K562 (cell line): ENCODE results near the gene EIF4G2. TPM values are rescaled to one million over a fixed set of nuclear protein-coding genes. Genes with fewer than 3 reads are reported as not detected.

Experiments
- AFF4 ChIP-seq: sonication (generic); formaldehyde crosslinking; IDR thresholded peaks from 2 replicates; pipeline ENCODE4 v1.8.0; 2023; ENCODE audit warnings: mild to moderate bottlenecking, missing genetic modification reagents
- ARHGAP35 ChIP-seq: fragments of 450-650 bp; IDR thresholded peaks from 2 replicates; pipeline ENCODE4 v1.6.1; 2018; ENCODE audit not compliant: partially characterized antibody
- CBX8 ChIP-seq: fragments of 200-600 bp; sonication (generic); IDR thresholded peaks from 2 replicates; pipeline ENCODE4 v1.6.1; 2012; ENCODE audit warnings: borderline replicate concordance, mixed run types, low read depth, mild to moderate bottlenecking, moderate library complexity, mixed read lengths, low read length, control low read depth, inconsistent platforms; ENCODE audit not compliant: poor library complexity, severe bottlenecking; ENCODE audit errors: extremely low read depth
- CHD1 ChIP-seq: fragments of 200-600 bp; sonication (generic); IDR thresholded peaks from one replicate; pipeline ENCODE4 v1.6.1; 2012; ENCODE audit warnings: mild to moderate bottlenecking, moderate library complexity, low read length, inconsistent platforms
- E2F8 ChIP-seq: fragments of 450-650 bp; IDR thresholded peaks from 2 replicates; pipeline ENCODE4 v1.7.1; 2018; ENCODE audit warnings: mild to moderate bottlenecking, low read depth; ENCODE audit not compliant: partially characterized antibody
- EP400 ChIP-seq: fragments of 450-650 bp; IDR thresholded peaks from 2 replicates; pipeline ENCODE4 v1.6.1; 2017; ENCODE audit warnings: antibody characterized with exemption, mild to moderate bottlenecking, moderate library complexity
- ETV1 ChIP-seq: fragments of 450-650 bp; conservative IDR thresholded peaks from 2 replicates; pipeline ENCODE4 v1.6.1; 2016; ENCODE audit warnings: missing genetic modification characterization, control low read depth, low read depth, missing compliant biosample characterization
- FOXJ2 ChIP-seq: fragments of 200-800 bp; sonication (Bioruptor generic); IDR thresholded peaks from 2 replicates; pipeline ENCODE4 v1.6.1; 2016; ENCODE audit warnings: missing genetic modification characterization, missing compliant biosample characterization
- HES1 ChIP-seq: fragments of 450-650 bp; IDR thresholded peaks from 2 replicates; pipeline ENCODE4 v1.6.1; 2016; ENCODE audit warnings: low read depth, mild to moderate bottlenecking, moderate library complexity
- HMG20B ChIP-seq: fragments of 250-450 bp; sonication (Bioruptor Pico); IDR thresholded peaks from 2 replicates; pipeline ENCODE4 v1.5.0; 2021; ENCODE audit warnings: mild to moderate bottlenecking
- NFIX ChIP-seq: fragments of 250-450 bp; sonication (Bioruptor Pico); IDR thresholded peaks from 2 replicates; pipeline ENCODE4 v1.4.0; 2020; ENCODE audit warnings: low read depth, mild to moderate bottlenecking, moderate library complexity
- RB1 ChIP-seq: fragments of 450-650 bp; IDR thresholded peaks from 2 replicates; pipeline ENCODE4 v1.6.1; 2017; ENCODE audit warnings: low read depth, mild to moderate bottlenecking
- RHOXF2B ChIP-seq: fragments of 250-450 bp; sonication (Bioruptor Pico); conservative IDR thresholded peaks from 2 replicates; pipeline ENCODE4 v1.5.1; 2021
- SREBF2 ChIP-seq: sonication (generic); formaldehyde crosslinking; IDR thresholded peaks from 2 replicates; pipeline ENCODE4 v1.4.0; 2020; ENCODE audit warnings: mild to moderate bottlenecking, missing genetic modification reagents
- USF1 ChIP-seq: sonication (generic); formaldehyde crosslinking; IDR thresholded peaks from 2 replicates; pipeline ENCODE4 v1.9.0; 2022; ENCODE audit warnings: mild to moderate bottlenecking, missing genetic modification reagents
- ZNF436 ChIP-seq: fragments of 250-450, 450-650 bp; sonication (Bioruptor Pico); formaldehyde crosslinking; IDR thresholded peaks from 2 replicates; pipeline ENCODE4 v1.7.0; 2020; ENCODE audit warnings: mild to moderate bottlenecking
- ZNF449 ChIP-seq: fragments of 250-450 bp; sonication (Bioruptor Pico); IDR thresholded peaks from 2 replicates; pipeline ENCODE4 v1.8.0; 2022; ENCODE audit warnings: moderate library complexity, mild to moderate bottlenecking, inconsistent platforms
- ZNF696 ChIP-seq: fragments of 250-450 bp; sonication (Bioruptor Pico); conservative IDR thresholded peaks from 2 replicates; pipeline ENCODE4 v1.4.0; 2020; ENCODE audit warnings: mild to moderate bottlenecking, moderate library complexity
- polyA plus RNA-seq, 8 experiments: library from polyadenylated mRNA; depleted of rRNA in 4 of 8; stranded (reverse) in 5 of 8; unstranded in 3 of 8; fragments of >200 nt; fragmentation: Nextera tagmentation in 2 of 8; fragmentation: Illumina TruSeq in 1 of 8; extraction: Ambion mirVana in 2 of 8; extraction: Trizol in 1 of 8; gene quantifications; 2 replicates each; pipeline versions ENCODE4 v1.2.1 to v1.2.3, GENCODE V29; 2011 to 2014; ENCODE audit warnings: inconsistent platforms in 1 of 8, missing spikeins in 1 of 8
- total RNA-seq, 7 experiments: library from RNA; depleted of rRNA in 6 of 7; stranded (reverse); fragments of >200 nt in 6 of 7; fragmentation: Illumina TruSeq in 2 of 7; extraction: Trizol in 2 of 7; gene quantifications; 2 replicates each; pipeline versions ENCODE4 v1.2.1 to v1.2.3, GENCODE V29; 2011 to 2021; ENCODE audit warnings: low replicate concordance in 1 of 7

EIF4G2 gene
- total and polyA plus RNA-seq, 9 of the 15 experiments (the other 6 are each of a cell fraction or from before 2014, with no cell fraction given): 206 to 790 (median 646) TPM

GRCh38 chr11:10750838-10751580 lies 57.7 kb downstream of the EIF4G2 start, which contains the start of gene CTR9 (continued):
- TF ChIP-seq CBX8 (no peak), FOXJ2 (no peak; the same call in 1 of the 2 replicates), E2F8 (peak; percentile 84), HMG20B (CRISPR knock-in tag) (no peak), RB1 (peak; percentile 76; the same call in 1 of the 2 replicates), CHD1 (no peak), HES1 (peak; percentile 64; the same call in 1 of the 2 replicates), EP400 (peak; percentile 95), ZNF696 (no peak), ZNF449 (CRISPR knock-in tag) (no peak), NFIX (CRISPR knock-in tag) (no peak), ZNF436 (CRISPR knock-in tag) (no peak), ETV1 (tag) (peak; percentile 91), AFF4 (0 out of 2 replicates have a peak, but pooled peaks have one; percentile 67), USF1 (peak; percentile 53), ARHGAP35 (no peak), SREBF2 (CRISPR knock-in tag) (no peak), RHOXF2B (CRISPR knock-in tag) (no peak)
